Epithelial cell of esophagus (primary cell): ENCODE measurements around the gene INCENP.

ENCODE experiments used
- DNase-seq: peaks from one replicate; pipeline ENCODE4 v3.0.0; 2010; ENCODE audit warnings: low read depth
- H3K4me3 ChIP-seq: 2 replicates; pipeline ENCODE4 v1.5.1; 2011; ENCODE audit warnings: mild to moderate bottlenecking, low read length, control low read depth
- TF ChIP-seq, protein P1 (sequence below): IDR thresholded peaks from 2 replicates; pipeline ENCODE4 v1.5.1; 2011; ENCODE audit warnings: low read depth, mild to moderate bottlenecking, low read length, control low read depth, inconsistent platforms; ENCODE audit not compliant: insufficient read depth; ENCODE audit errors: missing control alignments

INCENP gene

DNA sequence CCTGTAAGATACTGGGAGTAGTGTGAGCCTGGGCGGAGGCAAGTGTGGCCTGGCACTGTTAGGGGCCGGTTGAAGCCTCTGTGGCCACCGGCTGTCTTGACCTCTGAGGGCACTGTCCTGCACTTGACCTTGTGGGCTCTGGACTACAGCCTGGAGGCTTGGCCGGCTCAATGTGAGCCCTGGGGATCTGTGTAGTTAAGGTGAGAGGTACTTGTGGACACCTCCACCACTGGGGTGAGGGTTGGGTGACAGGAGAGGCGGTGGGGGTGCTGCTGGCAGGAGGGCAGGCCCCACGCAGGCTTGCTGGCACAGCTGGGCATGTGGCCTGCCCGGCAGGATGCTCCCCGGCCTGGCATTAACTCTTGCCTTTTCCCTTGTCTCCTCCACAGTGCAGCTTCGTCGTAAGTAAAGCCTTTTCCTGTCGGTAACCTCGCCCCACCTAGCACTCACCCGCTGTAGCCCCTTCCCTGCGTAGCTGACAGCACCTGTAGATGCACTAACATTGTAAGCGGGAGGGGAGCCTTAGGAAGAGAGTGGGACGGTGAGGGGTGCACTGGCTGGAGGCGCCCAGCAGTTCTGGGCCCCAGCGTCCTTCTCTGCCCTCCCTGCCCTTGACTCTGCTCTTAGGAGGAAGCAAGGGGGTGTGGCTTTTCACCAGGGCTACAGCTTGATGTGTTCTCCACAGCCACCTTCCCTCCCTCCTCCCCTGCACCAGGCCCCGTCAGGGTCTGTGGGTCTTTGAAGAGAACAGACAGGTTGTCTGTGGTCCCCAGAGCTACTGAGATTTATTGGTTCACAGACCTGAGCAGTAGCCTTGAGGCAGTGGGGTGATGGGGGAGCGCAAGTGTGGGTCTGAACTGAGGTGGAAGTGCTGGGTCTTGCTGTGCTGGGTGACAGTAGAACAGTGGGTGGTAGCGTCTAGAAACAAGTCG, 17.6 kb downstream of the INCENP start:
- DNase-seq = no peak
- TF ChIP-seq, protein P1, sequence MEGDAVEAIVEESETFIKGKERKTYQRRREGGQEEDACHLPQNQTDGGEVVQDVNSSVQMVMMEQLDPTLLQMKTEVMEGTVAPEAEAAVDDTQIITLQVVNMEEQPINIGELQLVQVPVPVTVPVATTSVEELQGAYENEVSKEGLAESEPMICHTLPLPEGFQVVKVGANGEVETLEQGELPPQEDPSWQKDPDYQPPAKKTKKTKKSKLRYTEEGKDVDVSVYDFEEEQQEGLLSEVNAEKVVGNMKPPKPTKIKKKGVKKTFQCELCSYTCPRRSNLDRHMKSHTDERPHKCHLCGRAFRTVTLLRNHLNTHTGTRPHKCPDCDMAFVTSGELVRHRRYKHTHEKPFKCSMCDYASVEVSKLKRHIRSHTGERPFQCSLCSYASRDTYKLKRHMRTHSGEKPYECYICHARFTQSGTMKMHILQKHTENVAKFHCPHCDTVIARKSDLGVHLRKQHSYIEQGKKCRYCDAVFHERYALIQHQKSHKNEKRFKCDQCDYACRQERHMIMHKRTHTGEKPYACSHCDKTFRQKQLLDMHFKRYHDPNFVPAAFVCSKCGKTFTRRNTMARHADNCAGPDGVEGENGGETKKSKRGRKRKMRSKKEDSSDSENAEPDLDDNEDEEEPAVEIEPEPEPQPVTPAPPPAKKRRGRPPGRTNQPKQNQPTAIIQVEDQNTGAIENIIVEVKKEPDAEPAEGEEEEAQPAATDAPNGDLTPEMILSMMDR = no peak
- H3K4me3 ChIP-seq = no peak overlapping the region

GRCh38 chr11:62142043-62142375, 18.2 kb downstream of the INCENP start:
- TF ChIP-seq, protein P1 = no peak
- DNase-seq = no peak
- H3K4me3 ChIP-seq = no peak overlapping the region

DNA sequence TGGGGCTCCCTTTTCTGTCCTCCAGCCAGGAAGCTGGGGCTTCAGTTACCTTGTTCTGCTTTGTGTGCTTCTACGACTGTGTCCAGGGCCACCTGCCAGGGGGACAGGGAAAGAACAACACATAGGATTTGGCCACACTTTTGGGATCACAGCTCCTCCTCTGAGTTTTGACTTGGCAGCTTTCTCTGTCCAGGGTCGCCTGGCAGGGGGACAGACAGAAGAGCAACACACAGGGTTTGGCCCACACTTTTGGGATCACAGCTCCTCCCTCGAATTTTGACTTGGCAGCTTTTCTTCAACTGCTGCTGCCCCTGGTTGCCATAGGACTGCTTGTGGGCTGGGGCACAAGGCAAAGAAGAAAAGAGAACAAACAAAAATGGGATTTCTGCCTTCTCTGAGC, 19.1 kb downstream of the INCENP start:
- no peak for DNase-seq
- H3K4me3 ChIP-seq = no peak overlapping the region
- TF ChIP-seq, protein P1 = no peak

GRCh38 chr11:62143727-62144126, 19.9 kb downstream of the INCENP start:
- TF ChIP-seq, protein P1 = no peak
- H3K4me3 ChIP-seq = no peak overlapping the region
- DNase-seq = no peak

DNA sequence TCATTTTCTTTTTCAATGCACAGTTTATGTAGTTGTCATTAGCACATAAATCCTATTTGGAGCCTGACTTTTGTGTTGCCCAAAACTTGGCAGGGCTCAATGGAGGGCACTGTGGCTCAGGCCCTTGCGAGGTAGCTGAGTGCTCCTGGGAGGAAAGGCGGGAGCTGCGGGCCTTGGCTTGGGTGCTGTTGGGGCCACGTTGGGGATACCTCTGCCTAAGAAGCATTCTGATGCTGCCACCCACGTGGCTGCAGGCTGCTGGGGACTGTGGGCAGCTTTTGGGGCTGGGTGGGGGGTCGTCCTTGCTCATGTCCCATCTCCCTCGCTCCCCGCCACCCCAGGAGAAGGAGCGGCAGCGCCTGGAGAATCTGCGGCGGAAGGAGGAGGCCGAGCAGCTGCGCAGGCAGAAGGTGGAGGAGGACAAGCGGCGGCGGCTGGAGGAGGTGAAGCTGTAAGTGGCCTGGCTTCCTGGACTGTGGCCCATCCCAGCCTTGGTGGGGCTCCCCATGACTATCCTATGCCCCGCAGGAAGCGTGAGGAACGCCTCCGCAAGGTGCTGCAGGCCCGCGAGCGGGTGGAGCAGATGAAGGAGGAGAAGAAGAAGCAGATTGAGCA, 20.9 kb downstream of the INCENP start:
- H3K4me3 ChIP-seq = no peak overlapping the region
- DNase-seq = no peak
- TF ChIP-seq, protein P1 = no peak

DNA sequence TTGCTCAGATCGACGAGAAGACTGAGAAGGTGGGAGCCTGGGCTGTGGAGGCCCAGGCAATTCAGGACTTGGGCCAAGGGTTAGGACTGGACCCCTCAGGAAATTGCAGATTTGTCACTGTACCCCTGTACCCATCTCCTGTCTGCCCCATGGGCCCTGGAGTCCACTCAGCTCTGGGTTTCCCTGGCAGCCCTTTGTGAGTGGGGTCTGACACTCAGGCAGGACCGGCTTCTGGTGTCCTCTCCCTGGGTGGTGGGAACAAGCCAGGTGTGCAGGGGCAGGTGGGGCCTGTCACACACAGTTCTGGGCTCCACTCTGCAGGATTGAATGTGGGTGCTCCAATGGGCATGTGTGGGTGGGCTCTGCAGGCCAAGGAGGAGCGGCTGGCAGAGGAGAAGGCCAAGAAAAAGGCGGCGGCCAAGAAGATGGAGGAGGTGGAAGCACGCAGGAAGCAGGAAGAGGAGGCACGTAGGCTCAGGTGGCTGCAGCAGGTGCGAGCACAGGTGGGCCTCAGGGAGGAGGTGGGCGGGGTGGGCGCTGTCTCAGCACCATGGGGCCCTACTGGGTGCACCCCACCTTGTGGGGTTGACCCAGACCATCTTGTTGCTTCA, 21.6 kb downstream of the INCENP start:
- TF ChIP-seq, protein P1 = no peak
- no peak for DNase-seq
- no peak overlapping the region for H3K4me3 ChIP-seq
